Activated B cell treated with CpG ODN at 0.5 μM for 24 hours (primary cell): ENCODE measurements around the gene CYP2D6. TPM values are rescaled to one million over a fixed set of nuclear protein-coding genes. Genes with fewer than 3 reads are reported as not detected.

Experiments used
- ATAC-seq: fragments of 200-7000 bp; cut with Tn5 transposase; one replicate; pipeline ENCODE4 v1.10.0; 2021; ENCODE audit warnings: low read depth, mild to moderate bottlenecking, moderate library complexity
- CTCF ChIA-PET: fragments of 350-600 bp; sonication (Branson Sonifier 250); formaldehyde crosslinking; loops from one replicate; lab custom pipeline; 2021; ENCODE audit warnings: antibody characterized with exemption; lab: Charles Lee
- POLR2A ChIA-PET: fragments of 350-600 bp; sonication (Branson Sonifier 250); formaldehyde crosslinking; loops from one replicate; lab custom pipeline; 2021; ENCODE audit warnings: antibody characterized with exemption; lab: Charles Lee
- DNase-seq: peaks from one replicate; pipeline ENCODE4 v3.0.0; 2022
- H3K27ac Mint-ChIP-seq: one replicate; pipeline ENCODE4 v1.8.0; 2020; ENCODE audit warnings: mixed read lengths
- H3K27me3 Mint-ChIP-seq: one replicate; pipeline ENCODE4 v1.8.0; 2021; ENCODE audit warnings: mixed read lengths
- H3K36me3 Mint-ChIP-seq: one replicate; pipeline ENCODE4 v1.8.0; 2021; ENCODE audit warnings: low read depth, mixed read lengths
- H3K4me1 Mint-ChIP-seq: one replicate; pipeline ENCODE4 v1.8.0; 2021; ENCODE audit warnings: mixed read lengths
- H3K4me3 Mint-ChIP-seq: one replicate; pipeline ENCODE4 v1.8.0; 2020; ENCODE audit warnings: mild to moderate bottlenecking, mixed read lengths
- H3K9me3 Mint-ChIP-seq: one replicate; pipeline ENCODE4 v1.8.0; 2020; ENCODE audit warnings: mixed read lengths
- CTCF ChIP-seq: fragments of 200-600 bp; IDR thresholded peaks from one replicate; pipeline ENCODE4 v1.8.0; 2022; ENCODE audit warnings: antibody characterized with exemption, mild to moderate bottlenecking
- intact Hi-C: fragments of 100-400 bp; cut with micrococcal nuclease; formaldehyde crosslinking; loops from one replicate; pipeline ENCODE4 v1.15.1; 2024
- total RNA-seq: library from RNA; stranded (reverse); gene quantifications from 2 replicates; pipeline ENCODE4 v1.2.3, GENCODE V29; 2022

CYP2D6 gene
- total RNA-seq, 1 donor from 2014 or later: 2.8 TPM

- ATAC-seq (no peak), DNase-seq (no peak)
- Mint-ChIP-seq H3K4me1 (no peaks in the 10 kb centered on the region), H3K4me3 (no peak overlapping the region), H3K27me3 (no peaks in the 10 kb centered on the region), H3K27ac (no peak overlapping the region), H3K36me3 (peaks cover 18% of the 10 kb centered on the region), H3K9me3 (peaks cover 13% of the 10 kb centered on the region)
- no peak for TF ChIP-seq CTCF
- ChIA-PET POLR2A (no interaction called here), CTCF (interaction anchor here (2.8 kb wide), 1 partner anchor 10 kb away, joined by 7 read pairs; the partner anchor contains the start of gene NDUFA6)
- intact Hi-C loops: no loop called here
Measured at GRCh38 chr22:42101199-42101598, 29.4 kb downstream of the CYP2D6 start.

GRCh38 chr22:42091455-42091782 is 39.2 kb downstream of the CYP2D6 start:
- POLR2A ChIA-PET: interaction anchor here (0.6 to 4.3 kb wide), 18 partner anchors 8 to 462 kb away, joined by 3 to 174 read pairs (median 8); partner anchors contain the start of genes CENPM, NAGA, PHETA2 and SERHL2
- no peak for ATAC-seq
- Mint-ChIP-seq H3K9me3 (no peaks in the 10 kb centered on the region), H3K4me3 (peak overlapping the region; percentile 97), H3K4me1 (peaks cover 30% of the 10 kb centered on the region), H3K27me3 (no peaks in the 10 kb centered on the region), H3K27ac (peak overlapping the region; percentile 98), H3K36me3 (peaks cover 29% of the 10 kb centered on the region)
- intact Hi-C loops: loop anchor here (1.0 to 10.0 kb wide), 7 partner anchors 73 to 521 kb away; partner anchors contain the start of genes POLDIP3 and SERHL2
- CTCF ChIA-PET: interaction anchor here (0.6 to 3.1 kb wide), 17 partner anchors 9 to 394 kb away, joined by 3 to 36 read pairs (median 5); partner anchors contain the start of genes NAGA, SEPTIN3 and SMDT1
- no peak for TF ChIP-seq CTCF
- no peak for DNase-seq

- intact Hi-C loops: loop anchor here (1.0 to 10.0 kb wide), 13 partner anchors 11 to 521 kb away; partner anchors contain the start of genes NAGA, POLDIP3, SERHL2 and SREBF2
- ChIA-PET POLR2A (interaction anchor here (0.6 to 4.3 kb wide), 31 partner anchors 8 to 644 kb away, joined by 3 to 174 read pairs (median 6); partner anchors contain the start of genes CCDC134, CENPM, DESI1 and NAGA), CTCF (interaction anchor here (0.6 to 3.1 kb wide), 20 partner anchors 9 to 394 kb away, joined by 3 to 36 read pairs (median 5); partner anchors contain the start of genes NAGA, SEPTIN3 and SMDT1)
- peak; percentile 93 for DNase-seq
- peak; percentile 44 for TF ChIP-seq CTCF
- Mint-ChIP-seq H3K4me1 (peaks cover 32% of the 10 kb centered on the region), H3K9me3 (no peaks in the 10 kb centered on the region), H3K27me3 (no peaks in the 10 kb centered on the region), H3K27ac (peak within 1 kb of the TSS; percentile 98), H3K36me3 (peaks cover 35% of the 10 kb centered on the region), H3K4me3 (peak within 1 kb of the TSS; percentile 97)
- ATAC-seq: peak; percentile 88
Measured at GRCh38 chr22:42090596-42091454, 39.8 kb downstream of the CYP2D6 start, which contains the start of gene NDUFA6. NDUFA6 (minus strand) TSS chr22:42090772; CDS start chr22:42090744, 28 bp downstream.

- ATAC-seq: no peak
- no peak for DNase-seq
- Mint-ChIP-seq H3K36me3 (peaks cover 71% of the 10 kb centered on the region), H3K4me1 (peaks cover 43% of the 10 kb centered on the region), H3K27ac (no peak overlapping the region), H3K4me3 (no peak overlapping the region), H3K27me3 (no peaks in the 10 kb centered on the region), H3K9me3 (no peaks in the 10 kb centered on the region)
- ChIA-PET CTCF (no interaction called here), POLR2A (interaction anchor here (0.8 kb wide), 1 partner anchor 1584 kb away, joined by 5 read pairs; no protein-coding TSS in a partner anchor)
- intact Hi-C loops: loop anchor here (10.0 kb wide), 1 partner anchor 281 kb away; the partner anchor contains the start of gene CCDC134
- no peak for TF ChIP-seq CTCF
Measured at GRCh38 chr22:42086051-42086450, 44.6 kb downstream of the CYP2D6 start.
